ENCODE results near the gene FBXW9.
A peak's percentile ranks its signal among the peaks of the same experiment; 100 is the strongest.
"Not testable (repeated sequence)": the region's sequence is repeated elsewhere in the genome, so short reads cannot be mapped to it uniquely, and the experiment has no call there.

The FBXW9 gene

DNA sequence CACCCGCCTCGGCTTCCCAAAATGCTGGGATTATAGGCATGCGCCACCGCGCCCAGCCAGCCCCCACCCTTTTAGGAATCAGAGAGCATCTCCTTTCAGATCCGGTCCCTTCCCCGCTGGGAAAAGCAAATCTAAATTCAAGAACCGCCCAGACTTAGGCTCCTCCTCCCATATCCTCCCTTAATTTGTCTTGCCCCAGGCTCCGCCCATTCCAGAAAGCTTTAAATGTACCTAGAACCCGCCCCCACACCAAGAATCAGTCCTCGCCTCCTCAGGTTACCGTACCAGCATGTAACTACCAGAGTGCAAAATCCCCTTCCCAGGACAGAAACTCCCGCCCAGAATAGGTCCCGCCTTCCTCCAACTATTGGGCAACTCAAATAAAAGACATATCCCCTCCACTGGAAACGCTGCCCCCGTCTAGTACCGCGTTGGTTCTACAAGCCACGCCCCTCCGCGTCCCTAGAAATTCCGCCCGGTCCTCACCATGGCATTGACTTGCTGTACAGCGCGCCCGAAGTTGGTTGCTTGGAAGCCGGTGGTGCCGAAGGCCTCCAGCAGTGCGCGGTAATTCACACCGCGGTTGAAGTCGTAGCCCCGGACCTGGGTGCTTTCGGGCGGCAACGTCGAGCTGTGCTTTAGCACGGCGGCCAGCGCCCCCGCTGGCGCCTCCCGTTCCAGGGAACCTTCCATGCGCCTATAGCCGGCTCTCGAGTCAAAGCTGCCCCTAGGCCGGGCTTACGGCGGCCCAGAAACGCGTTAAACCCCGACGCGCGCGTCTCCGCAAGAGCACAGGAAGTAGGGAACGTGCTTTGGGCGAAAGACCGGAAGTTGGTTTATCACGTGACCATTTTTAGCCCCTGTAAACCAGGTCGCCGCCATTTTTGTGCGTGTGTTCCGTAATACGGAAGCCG, 15.1 kb downstream of the FBXW9 start, which contains the start of gene DHPS:
TSS of gene DHPS (minus strand) at position 807 of the 914 bp plus-strand sequence. CDS start at position 693, 114 bp downstream.
- peak; percentile 70 for TF ChIP-seq POLR2A (IDR thresholded peaks at IDR 0.05; ENCODE audit: extremely low read depth, insufficient read length)
- TF ChIP-seq, protein P1, sequence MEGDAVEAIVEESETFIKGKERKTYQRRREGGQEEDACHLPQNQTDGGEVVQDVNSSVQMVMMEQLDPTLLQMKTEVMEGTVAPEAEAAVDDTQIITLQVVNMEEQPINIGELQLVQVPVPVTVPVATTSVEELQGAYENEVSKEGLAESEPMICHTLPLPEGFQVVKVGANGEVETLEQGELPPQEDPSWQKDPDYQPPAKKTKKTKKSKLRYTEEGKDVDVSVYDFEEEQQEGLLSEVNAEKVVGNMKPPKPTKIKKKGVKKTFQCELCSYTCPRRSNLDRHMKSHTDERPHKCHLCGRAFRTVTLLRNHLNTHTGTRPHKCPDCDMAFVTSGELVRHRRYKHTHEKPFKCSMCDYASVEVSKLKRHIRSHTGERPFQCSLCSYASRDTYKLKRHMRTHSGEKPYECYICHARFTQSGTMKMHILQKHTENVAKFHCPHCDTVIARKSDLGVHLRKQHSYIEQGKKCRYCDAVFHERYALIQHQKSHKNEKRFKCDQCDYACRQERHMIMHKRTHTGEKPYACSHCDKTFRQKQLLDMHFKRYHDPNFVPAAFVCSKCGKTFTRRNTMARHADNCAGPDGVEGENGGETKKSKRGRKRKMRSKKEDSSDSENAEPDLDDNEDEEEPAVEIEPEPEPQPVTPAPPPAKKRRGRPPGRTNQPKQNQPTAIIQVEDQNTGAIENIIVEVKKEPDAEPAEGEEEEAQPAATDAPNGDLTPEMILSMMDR (IDR thresholded peaks at IDR 0.05; ENCODE audit: low read depth, low read length): no peak
- peak; percentile 90 for TF ChIP-seq MYC (IDR thresholded peaks at IDR 0.05; ENCODE audit: low read depth, low read length)
- TF ChIP-seq, protein P2, sequence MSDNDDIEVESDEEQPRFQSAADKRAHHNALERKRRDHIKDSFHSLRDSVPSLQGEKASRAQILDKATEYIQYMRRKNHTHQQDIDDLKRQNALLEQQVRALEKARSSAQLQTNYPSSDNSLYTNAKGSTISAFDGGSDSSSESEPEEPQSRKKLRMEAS (IDR thresholded peaks at IDR 0.05; ENCODE audit: low read depth, low read length): peak; percentile 92
- H3K4me3 ChIP-seq (ENCODE audit: low read depth, low read length): peak within 1 kb of the TSS; percentile 85
- peak; percentile 98 for DNase-seq (ENCODE audit: low read depth)

DNA sequence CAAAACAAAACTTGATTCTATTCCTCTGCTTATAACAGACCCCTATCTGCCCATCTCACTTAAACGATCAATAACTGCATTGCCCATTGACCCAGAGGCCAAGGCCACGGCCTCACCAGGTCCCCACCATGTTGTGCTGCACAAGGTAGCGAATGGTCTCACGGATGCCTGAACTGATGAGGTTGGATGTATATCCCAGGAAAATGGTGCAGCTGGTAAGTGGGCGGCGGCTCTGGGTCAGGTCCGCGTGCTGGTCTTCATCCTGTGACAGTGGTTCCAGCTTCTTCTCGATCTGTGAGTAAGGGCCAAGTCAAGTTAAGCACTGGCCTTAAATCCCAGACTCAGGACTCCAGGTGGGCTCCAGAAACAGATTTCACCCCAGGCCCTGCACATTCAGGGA, 16.4 kb downstream of the FBXW9 start:
- no peak for TF ChIP-seq POLR2A (IDR thresholded peaks at IDR 0.05; ENCODE audit: extremely low read depth, insufficient read length)
- TF ChIP-seq MYC (IDR thresholded peaks at IDR 0.05; ENCODE audit: low read depth, low read length): no peak
- peak overlapping the region; percentile 21 for H3K4me3 ChIP-seq (ENCODE audit: low read depth, low read length)

DNA sequence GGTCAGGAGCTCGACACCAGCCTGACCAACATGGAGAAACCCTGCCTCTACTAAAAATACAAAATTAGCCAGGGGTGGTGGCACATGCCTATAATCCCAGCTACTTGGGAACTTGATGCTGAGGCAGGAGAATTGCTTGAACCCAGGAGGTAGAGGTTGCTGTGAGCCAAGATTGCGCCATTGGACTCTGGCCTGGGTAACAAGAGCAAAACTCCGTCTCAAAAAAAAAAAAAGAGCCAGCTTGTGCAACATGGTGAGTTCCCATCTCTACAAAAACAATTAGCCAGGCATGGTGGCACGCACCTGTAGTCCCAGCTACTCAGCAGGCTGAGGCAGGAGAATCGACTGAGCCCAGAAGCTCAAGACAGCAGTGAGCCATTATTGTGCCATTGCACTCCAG, 18.4 kb downstream of the FBXW9 start:
- DNase-seq (ENCODE audit: low read depth); H3K4me3 ChIP-seq (ENCODE audit: low read depth, low read length): not testable (repeated sequence)

More for the DNA sequence above, 16.4 kb downstream of the FBXW9 start:
- DNase-seq (ENCODE audit: low read depth): no peak

- no peak for DNase-seq (ENCODE audit: low read depth)
- no peak overlapping the region for H3K4me3 ChIP-seq (ENCODE audit: low read depth, low read length)
- TF ChIP-seq MYC (IDR thresholded peaks at IDR 0.05; ENCODE audit: low read depth, low read length): no peak
- TF ChIP-seq POLR2A (IDR thresholded peaks at IDR 0.05; ENCODE audit: extremely low read depth, insufficient read length): no peak
- TF ChIP-seq, protein P1 (IDR thresholded peaks at IDR 0.05; ENCODE audit: low read depth, low read length): no peak
Observed at GRCh38 chr19:12676928-12677327, 19.5 kb downstream of the FBXW9 start.

DNA sequence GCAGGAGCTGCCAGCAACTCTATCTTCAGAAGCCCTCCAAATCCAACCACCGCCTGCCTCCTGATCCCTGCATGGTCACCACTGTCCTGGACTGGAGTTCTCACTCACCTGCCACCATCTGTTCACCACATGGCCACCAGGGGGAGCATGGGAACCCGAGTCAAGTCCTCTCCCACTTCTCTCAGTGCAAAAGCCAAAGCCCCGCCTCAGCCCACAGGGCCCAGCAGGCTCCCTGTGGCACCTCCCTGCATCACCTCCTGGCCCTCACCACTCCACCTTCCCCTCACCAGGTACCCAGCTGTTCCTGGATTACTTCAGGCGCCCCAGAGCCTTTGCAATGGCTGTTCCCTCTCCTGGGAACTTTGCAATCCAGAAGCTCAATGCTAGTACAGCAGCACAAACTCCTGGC, 20.0 kb downstream of the FBXW9 start:
- TF ChIP-seq, protein P2 (IDR thresholded peaks at IDR 0.05; ENCODE audit: low read depth, low read length): peak; percentile 81
- TF ChIP-seq POLR2A (IDR thresholded peaks at IDR 0.05; ENCODE audit: extremely low read depth, insufficient read length): no peak
- TF ChIP-seq, protein P1 (IDR thresholded peaks at IDR 0.05; ENCODE audit: low read depth, low read length): peak; percentile 79
- peak; percentile 83 for DNase-seq (ENCODE audit: low read depth)
- H3K4me3 ChIP-seq (ENCODE audit: low read depth, low read length): no peak overlapping the region

- TF ChIP-seq, protein P1 (IDR thresholded peaks at IDR 0.05; ENCODE audit: low read depth, low read length): no peak
- TF ChIP-seq MYC (IDR thresholded peaks at IDR 0.05; ENCODE audit: low read depth, low read length): no peak
- no peak for TF ChIP-seq POLR2A (IDR thresholded peaks at IDR 0.05; ENCODE audit: extremely low read depth, insufficient read length)
- TF ChIP-seq, protein P2 (IDR thresholded peaks at IDR 0.05; ENCODE audit: low read depth, low read length): no peak
- H3K4me3 ChIP-seq (ENCODE audit: low read depth, low read length): no peak overlapping the region
- DNase-seq (ENCODE audit: low read depth): no peak
Observed at GRCh38 chr19:12675940-12676339, 20.5 kb downstream of the FBXW9 start.

DNA sequence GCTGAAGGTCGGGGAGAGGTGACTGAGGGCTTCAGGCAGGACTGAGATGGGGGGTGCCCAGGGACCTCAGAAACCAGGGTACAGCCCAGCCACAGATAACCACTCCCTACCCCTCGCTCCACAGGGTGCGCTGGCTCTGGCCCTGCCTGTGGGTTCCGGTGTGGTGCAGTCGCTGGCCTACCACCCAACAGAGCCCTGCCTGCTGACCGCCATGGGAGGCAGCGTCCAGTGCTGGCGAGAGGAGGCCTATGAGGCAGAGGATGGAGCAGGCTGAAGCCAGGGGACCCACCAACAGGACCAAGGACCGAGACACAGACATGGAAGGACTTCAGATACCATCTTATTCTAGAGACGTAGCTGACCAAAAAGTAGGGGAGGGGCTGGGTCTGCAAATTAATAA, 21.0 kb downstream of the FBXW9 start:
- DNase-seq (ENCODE audit: low read depth): no peak
- TF ChIP-seq POLR2A (IDR thresholded peaks at IDR 0.05; ENCODE audit: extremely low read depth, insufficient read length) (no peak), MYC (IDR thresholded peaks at IDR 0.05; ENCODE audit: low read depth, low read length) (no peak)
- TF ChIP-seq, protein P1 (IDR thresholded peaks at IDR 0.05; ENCODE audit: low read depth, low read length): no peak
- TF ChIP-seq, protein P2 (IDR thresholded peaks at IDR 0.05; ENCODE audit: low read depth, low read length): no peak
- H3K4me3 ChIP-seq (ENCODE audit: low read depth, low read length): no peak overlapping the region
